A549 (cell line): ENCODE data around the gene GLE1.

ENCODE experiments used
- EP300 ChIP-seq, 2 experiments: fragments of >200 bp; sonication (Bioruptor Twin); formaldehyde crosslinking; IDR thresholded peaks; 2 replicates in 1 of 2; 3 replicates in 1 of 2; pipeline ENCODE4 v1.6.1; 2016 to 2017
- USF2 ChIP-seq: fragments of 450-650 bp; IDR thresholded peaks from 2 replicates; pipeline ENCODE4 v1.6.1; 2014; ENCODE audit warnings: antibody characterized with exemption
- TF ChIP-seq, protein P1 (sequence below): fragments of >200 bp; sonication (Bioruptor Twin); formaldehyde crosslinking; IDR thresholded peaks from 3 replicates; pipeline ENCODE4 v1.5.1; 2016

- no peak for TF ChIP-seq USF2
- TF ChIP-seq, protein P1, sequence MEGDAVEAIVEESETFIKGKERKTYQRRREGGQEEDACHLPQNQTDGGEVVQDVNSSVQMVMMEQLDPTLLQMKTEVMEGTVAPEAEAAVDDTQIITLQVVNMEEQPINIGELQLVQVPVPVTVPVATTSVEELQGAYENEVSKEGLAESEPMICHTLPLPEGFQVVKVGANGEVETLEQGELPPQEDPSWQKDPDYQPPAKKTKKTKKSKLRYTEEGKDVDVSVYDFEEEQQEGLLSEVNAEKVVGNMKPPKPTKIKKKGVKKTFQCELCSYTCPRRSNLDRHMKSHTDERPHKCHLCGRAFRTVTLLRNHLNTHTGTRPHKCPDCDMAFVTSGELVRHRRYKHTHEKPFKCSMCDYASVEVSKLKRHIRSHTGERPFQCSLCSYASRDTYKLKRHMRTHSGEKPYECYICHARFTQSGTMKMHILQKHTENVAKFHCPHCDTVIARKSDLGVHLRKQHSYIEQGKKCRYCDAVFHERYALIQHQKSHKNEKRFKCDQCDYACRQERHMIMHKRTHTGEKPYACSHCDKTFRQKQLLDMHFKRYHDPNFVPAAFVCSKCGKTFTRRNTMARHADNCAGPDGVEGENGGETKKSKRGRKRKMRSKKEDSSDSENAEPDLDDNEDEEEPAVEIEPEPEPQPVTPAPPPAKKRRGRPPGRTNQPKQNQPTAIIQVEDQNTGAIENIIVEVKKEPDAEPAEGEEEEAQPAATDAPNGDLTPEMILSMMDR = no peak
- TF ChIP-seq EP300 (IDR thresholded peaks at IDR 0.05) = no peak
Observed at GRCh38 chr9:128503870-128504269, 649 bp upstream of the GLE1 start.
